ENCODE measurements around the gene SYNE3.

The SYNE3 gene

GRCh38 chr14:95490727-95491451 is 25.6 kb downstream of the SYNE3 start:
- DNase-seq (ENCODE audit: extremely low read depth, low read depth), result no peak
- no peak for TF ChIP-seq CTCF (IDR thresholded peaks at IDR 0.05; ENCODE audit: low read depth, low read length, missing control alignments)

GRCh38 chr14:95490138-95490509 is 26.3 kb downstream of the SYNE3 start:
- no peak for DNase-seq (ENCODE audit: extremely low read depth, low read depth)
- no peak for TF ChIP-seq CTCF (IDR thresholded peaks at IDR 0.05; ENCODE audit: low read depth, low read length, missing control alignments)
- no peak overlapping the region for H3K4me3 ChIP-seq (replicated peaks; ENCODE audit: low read depth, low read length)

More at GRCh38 chr14:95490727-95491451, 25.6 kb downstream of the SYNE3 start:
- no peak overlapping the region for H3K4me3 ChIP-seq (replicated peaks; ENCODE audit: low read depth, low read length)

- no peak overlapping the region for H3K4me3 ChIP-seq (replicated peaks; ENCODE audit: low read depth, low read length)
- DNase-seq (ENCODE audit: extremely low read depth, low read depth), result no peak
- TF ChIP-seq CTCF (IDR thresholded peaks at IDR 0.05; ENCODE audit: low read depth, low read length, missing control alignments), result no peak
Measured at GRCh38 chr14:95489214-95490137, 27.0 kb downstream of the SYNE3 start.

GRCh38 chr14:95488376-95489213 is 27.9 kb downstream of the SYNE3 start:
- H3K4me3 ChIP-seq (replicated peaks; ENCODE audit: low read depth, low read length), result no peak overlapping the region
- no peak for DNase-seq (ENCODE audit: extremely low read depth, low read depth)

GRCh38 chr14:95487669-95488084 is 28.8 kb downstream of the SYNE3 start:
- no peak for DNase-seq (ENCODE audit: extremely low read depth, low read depth)

More at GRCh38 chr14:95488376-95489213, 27.9 kb downstream of the SYNE3 start:
- TF ChIP-seq CTCF (IDR thresholded peaks at IDR 0.05; ENCODE audit: low read depth, low read length, missing control alignments), result no peak

More at GRCh38 chr14:95487669-95488084, 28.8 kb downstream of the SYNE3 start:
- H3K4me3 ChIP-seq (replicated peaks; ENCODE audit: low read depth, low read length), result no peak overlapping the region
- no peak for TF ChIP-seq CTCF (IDR thresholded peaks at IDR 0.05; ENCODE audit: low read depth, low read length, missing control alignments)

All from HFF-Myc (cell line).